Transverse colon (tissue), 3 donors: Measurements from ENCODE around the gene FUOM.

Experiments used
- CTCF ChIP-seq, 5 experiments: fragments of 200-600 bp in 3 of 5; fragments of 450-650 bp in 2 of 5; sonication (generic) in 3 of 5; IDR thresholded peaks; 1 replicate in 2 of 5; 2 replicates in 3 of 5; pipeline ENCODE4 v1.5.1; 2016 to 2017; ENCODE audit warnings: antibody characterized with exemption in 5 of 5, inconsistent platforms in 3 of 5, mild to moderate bottlenecking in 2 of 5, moderate library complexity in 1 of 5
- EP300 ChIP-seq: sonication (generic); formaldehyde crosslinking; IDR thresholded peaks from one replicate; pipeline ENCODE4 v1.6.1; 2017; ENCODE audit warnings: antibody characterized with exemption, low read depth
- POLR2A ChIP-seq: fragments of 450-650 bp; IDR thresholded peaks from one replicate; pipeline ENCODE4 v1.6.1; 2016; ENCODE audit warnings: antibody characterized with exemption, mild to moderate bottlenecking, moderate library complexity

GRCh38 chr10:133393401-133394063 is 35.7 kb upstream of the FUOM start:
- TF ChIP-seq CTCF (IDR thresholded peaks at IDR 0.05) (no peak), POLR2A (no peak), EP300 (no peak)
